Heart right ventricle (tissue), 16 donors: ENCODE results near the gene WDR45B. TPM values are rescaled to one million over a fixed set of nuclear protein-coding genes. Genes with fewer than 3 reads are reported as not detected.

Source experiments
- ATAC-seq, 8 donors: fragments of 200-7000 bp; cut with Tn5 transposase; one replicate each; pipeline ENCODE4 v1.9.1; 2020; ENCODE audit warnings: mild to moderate bottlenecking in 8 of 8, moderate library complexity in 8 of 8, moderate number of reproducible peaks in 1 of 8
- DNase-seq, 2 donors: peaks; one replicate each; pipeline ENCODE4 v3.0.0-alpha.2; 2020
- H3K27ac ChIP-seq, 10 donors: fragments of 200-600 bp; sonication (generic) in 2 of 10; one replicate each; pipeline versions ENCODE4 v1.5.0 to v1.8.0; 2020 to 2022; ENCODE audit warnings: mild to moderate bottlenecking in 3 of 10
- H3K27me3 ChIP-seq, 7 donors: fragments of 200-600 bp; one replicate each; pipeline ENCODE4 v1.8.0; 2021 to 2022; ENCODE audit warnings: mild to moderate bottlenecking in 2 of 7
- H3K36me3 ChIP-seq, 9 donors: fragments of 200-600 bp; sonication (generic) in 1 of 9; one replicate each; pipeline versions ENCODE4 v1.5.0 to v1.8.0; 2020 to 2022; ENCODE audit warnings: mild to moderate bottlenecking in 2 of 9
- H3K4me1 ChIP-seq, 9 donors: fragments of 200-600 bp; sonication (generic) in 1 of 9; one replicate each; pipeline versions ENCODE4 v1.5.0 to v1.8.0; 2020 to 2022; ENCODE audit warnings: mild to moderate bottlenecking in 4 of 9
- H3K4me3 ChIP-seq, 10 donors: fragments of 200-600 bp; sonication (generic) in 2 of 10; one replicate each; pipeline versions ENCODE4 v1.5.0 to v1.8.0; 2020 to 2022; ENCODE audit warnings: mild to moderate bottlenecking in 7 of 10, moderate library complexity in 2 of 10
- H3K9me3 ChIP-seq, 11 donors: fragments of 200-600 bp in 10 of 11; sonication (generic) in 2 of 11; one replicate each; pipeline versions ENCODE4 v1.5.0 to v1.8.0; 2013 to 2022; ENCODE audit warnings: mild to moderate bottlenecking in 2 of 11, control low read depth in 1 of 11, moderate library complexity in 1 of 11
- WGBS, 2 donors: extraction: QIAGEN DNeasy Blood & Tissue Kit; methylation state at CpG; one replicate each; pipeline ENCODE4 v1.1.7; 2013; ENCODE audit warnings: inconsistent platforms in 1 of 2; 5-methylcytosine and 5-hydroxymethylcytosine counted together
- intact Hi-C, 10 donors: fragments of 100-400 bp; cut with DNase I; formaldehyde crosslinking; loops; one replicate each; pipeline versions ENCODE4 v1.11.1 to v1.14.2; 2022
- polyA plus RNA-seq, 2 donors: library from polyadenylated mRNA; stranded (reverse); fragments of 200-250 nt; gene quantifications; one replicate each; pipeline ENCODE4 v1.2.3, GENCODE V29; 2013
- total RNA-seq, 10 donors: library from RNA; stranded (reverse); fragmentation: NEBNext Ultra II Directional in 3 of 10; extraction: Animal tissue kit (Norgen Biotek cat#: 25700) in 3 of 10; gene quantifications; one replicate each; pipeline versions ENCODE4 v1.2.1 to v1.2.4, GENCODE V29; 2021 to 2023
- TF ChIP-seq, protein P1 (sequence below), 9 donors: fragments of 200-600 bp; sonication (generic) in 2 of 9; IDR thresholded peaks; one replicate each; pipeline versions ENCODE4 v1.5.0 to v1.8.0; 2021 to 2022; ENCODE audit warnings: antibody characterized with exemption in 9 of 9, mild to moderate bottlenecking in 5 of 9, moderate library complexity in 1 of 9
- donor health status: Arrhythmogenic right ventricular cardiomyopathy.
- donor health status: ischemic (EF 13 %, LVEDD 7.1; RV severe dilation, severe dysfunction).
- donor health status: healthy with polysubstance abuse.
- donor health status: DM: no; HTN: yes; CAD: no.
- donor health status: DM: no; HTN: no; CAD: no.
- donor health status: ischemic (EF 25% LVEDD 6.9; RV normal size, moderate dysfunction).
- donor health status: ischemic (EF 25% LVEDD 5.7; RV mildly dilated, moderate dysfunction).
- donor health status: healthy.
- donor health status: DM: yes; HTN: yes; CAD: no.
- donor health status: Ischemic cardiomyopathy.
- donor health status: ischemic (EF 35%, LVEDD 5.7; RV mildly dilated, moderate dysfunction).
- donor health status: nonischemic (EF 11% LVEDD 7.7; RV severe dilation, severe dysfunction).
- donor health status: DM: yes; HTN: yes; CAD: no.
- donor health status: PGD.
- donor health status: ischemic (EF 29% LVEDD 5.4; RV normal size, mild dysfunction).
- donor health status: nonischemic (EF 23%, LVEDD 6.1; RV moderate dilation, normal function).

WDR45B gene
- total and polyA plus RNA-seq, 12 donors: 23.3 to 45.5 (median 39.7) TPM

GRCh38 chr17:82648742-82649331 lies 593 bp upstream of the WDR45B start:
- peak overlapping the region in 8 of 10 donors; percentile 25 to 99 (median 46) for H3K4me3 ChIP-seq
- 13 to 19% methylated on average over 15 to 18 of the region's 37 CpGs for WGBS, 2 donors

DNA sequence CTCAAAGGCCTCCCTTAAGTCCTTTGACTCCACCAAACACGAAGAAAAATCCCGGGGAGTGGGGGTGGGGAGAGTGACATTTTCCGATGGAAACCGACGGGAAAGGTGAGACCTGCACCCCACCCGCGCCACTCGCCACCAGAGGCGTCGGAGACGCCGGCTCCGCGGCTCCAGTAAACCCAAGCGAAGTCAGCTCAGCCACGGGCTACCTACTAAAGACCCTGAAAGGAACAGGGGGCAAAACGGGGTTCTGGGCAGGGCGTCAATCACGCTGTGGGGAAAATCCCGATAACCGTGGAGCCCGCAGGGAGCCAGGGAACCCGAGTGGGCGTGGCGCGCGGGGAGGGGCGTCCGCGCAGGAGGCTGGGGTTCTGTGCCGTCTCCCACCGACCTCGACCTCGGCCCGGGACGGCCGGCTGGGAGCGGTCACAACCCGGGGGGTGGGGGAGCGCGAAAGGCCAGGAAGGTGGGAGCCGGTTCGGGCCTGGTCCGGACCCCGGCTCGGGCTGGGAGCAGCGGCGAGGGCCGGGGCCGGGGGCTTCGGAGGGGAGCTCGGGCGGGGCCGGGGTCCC lies 565 bp downstream of the WDR45B start:
- intact Hi-C loops: loop anchor here in 3 of 10 donors (5.0 kb wide), 3 partner anchors 45 to 85 kb away; partner anchors contain the start of gene FN3KRP (in 1 of the 3)
- 1% methylated on average over 48 to 54 of the region's 54 CpGs for WGBS, 2 donors
- ATAC-seq: peak; percentile 1 to 54 (median 28)
- Histone ChIP-seq H3K9me3 (no peaks in the 10 kb centered on the region), H3K4me1 (peaks cover 2 to 37% (median 23%) of the 10 kb centered on the region in 9 donors), H3K27ac (peak overlapping the region; percentile 91 to 99 (median 98)), H3K36me3 (peaks cover 0 to 24% (median 18%) of the 10 kb centered on the region in 9 donors), H3K4me3 (peak overlapping the region; percentile 77 to 100 (median 99)), H3K27me3 (no peaks in the 10 kb centered on the region)
- TF ChIP-seq, protein P1, sequence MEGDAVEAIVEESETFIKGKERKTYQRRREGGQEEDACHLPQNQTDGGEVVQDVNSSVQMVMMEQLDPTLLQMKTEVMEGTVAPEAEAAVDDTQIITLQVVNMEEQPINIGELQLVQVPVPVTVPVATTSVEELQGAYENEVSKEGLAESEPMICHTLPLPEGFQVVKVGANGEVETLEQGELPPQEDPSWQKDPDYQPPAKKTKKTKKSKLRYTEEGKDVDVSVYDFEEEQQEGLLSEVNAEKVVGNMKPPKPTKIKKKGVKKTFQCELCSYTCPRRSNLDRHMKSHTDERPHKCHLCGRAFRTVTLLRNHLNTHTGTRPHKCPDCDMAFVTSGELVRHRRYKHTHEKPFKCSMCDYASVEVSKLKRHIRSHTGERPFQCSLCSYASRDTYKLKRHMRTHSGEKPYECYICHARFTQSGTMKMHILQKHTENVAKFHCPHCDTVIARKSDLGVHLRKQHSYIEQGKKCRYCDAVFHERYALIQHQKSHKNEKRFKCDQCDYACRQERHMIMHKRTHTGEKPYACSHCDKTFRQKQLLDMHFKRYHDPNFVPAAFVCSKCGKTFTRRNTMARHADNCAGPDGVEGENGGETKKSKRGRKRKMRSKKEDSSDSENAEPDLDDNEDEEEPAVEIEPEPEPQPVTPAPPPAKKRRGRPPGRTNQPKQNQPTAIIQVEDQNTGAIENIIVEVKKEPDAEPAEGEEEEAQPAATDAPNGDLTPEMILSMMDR (IDR thresholded peaks at IDR 0.05): no peak
- DNase-seq: peak; percentile 41 to 50

More at GRCh38 chr17:82648742-82649331, 593 bp upstream of the WDR45B start:
- Histone ChIP-seq H3K4me1 (peaks cover 2 to 34% (median 23%) of the 10 kb centered on the region in 9 donors), H3K27ac (peak overlapping the region in 8 of 10 donors; percentile 39 to 78 (median 67)), H3K27me3 (no peaks in the 10 kb centered on the region), H3K36me3 (peaks cover 0 to 13% (median 7%) of the 10 kb centered on the region in 9 donors), H3K9me3 (no peaks in the 10 kb centered on the region)
- ATAC-seq (peak; percentile 6 to 42 (median 26)), DNase-seq (peak; percentile 66 to 69)
- TF ChIP-seq, protein P1 (IDR thresholded peaks at IDR 0.05): no peak
- intact Hi-C loops: loop anchor here in 3 of 10 donors (5.0 kb wide), 3 partner anchors 47 to 83 kb away; partner anchors contain the start of gene FN3KRP (in 1 of the 3)

- TF ChIP-seq, protein P1 (IDR thresholded peaks at IDR 0.05): no peak
- no peak for ATAC-seq
- intact Hi-C loops: loop anchor here in 3 of 10 donors (5.0 kb wide), 3 partner anchors 43 to 87 kb away; partner anchors contain the start of gene FN3KRP (in 1 of the 3)
- 96% methylated on average over 4 of the region's 4 CpGs for WGBS, 2 donors
- peaks cover 2 to 39% (median 23%) of the 10 kb centered on the region in 9 donors for H3K4me1 ChIP-seq
- no peaks in the 10 kb centered on the region for H3K9me3 ChIP-seq
- H3K4me3 ChIP-seq: no peak overlapping the region
- no peak overlapping the region for H3K27ac ChIP-seq
- DNase-seq: no peak
- no peaks in the 10 kb centered on the region for H3K27me3 ChIP-seq
- H3K36me3 ChIP-seq: peaks cover 0 to 46% (median 29%) of the 10 kb centered on the region in 9 donors
These were observed 2.7 kb downstream of the WDR45B start for GRCh38 chr17:82645516-82645915.

DNA sequence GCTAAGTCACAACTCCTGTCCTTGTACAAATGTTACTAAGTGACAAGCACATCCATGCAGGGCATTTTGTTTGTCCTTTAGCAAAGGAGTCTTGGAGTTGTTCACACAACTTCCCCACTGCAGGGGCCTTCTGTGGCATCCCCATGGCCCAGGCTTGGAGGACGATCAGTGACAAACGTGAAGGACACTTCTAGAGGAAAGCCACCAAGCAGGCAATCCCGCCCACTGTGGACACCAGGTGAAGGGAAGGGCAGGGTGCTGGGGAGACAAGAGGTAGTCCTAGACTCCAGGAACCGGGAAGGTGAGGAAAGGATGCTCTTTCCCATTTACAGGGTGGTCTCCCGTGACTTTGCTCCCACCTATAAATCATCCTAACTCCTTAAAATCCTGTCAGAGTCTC lies 4.1 kb downstream of the WDR45B start:
- no peak for ATAC-seq
- WGBS, 2 donors: 78 to 83% methylated on average over 5 of the region's 5 CpGs
- DNase-seq: no peak
- no peaks in the 10 kb centered on the region for H3K27me3 ChIP-seq
- intact Hi-C loops: loop anchor here in 1 of 10 donors (5.0 kb wide), 1 partner anchor 47 kb away; no protein-coding TSS in a partner anchor
- H3K9me3 ChIP-seq: no peaks in the 10 kb centered on the region
- peaks cover 0 to 57% (median 30%) of the 10 kb centered on the region in 9 donors for H3K36me3 ChIP-seq
- H3K4me3 ChIP-seq: no peak overlapping the region
- H3K4me1 ChIP-seq: peaks cover 2 to 46% (median 23%) of the 10 kb centered on the region in 9 donors
- TF ChIP-seq, protein P1 (IDR thresholded peaks at IDR 0.05): no peak
- no peak overlapping the region for H3K27ac ChIP-seq
